Endothelial cell of umbilical vein (primary cell): Measurements from ENCODE around the gene ABCA6.

Experiments
- CTCF ChIP-seq, 2 donors: IDR thresholded peaks; 1 replicate in 1 of 2; 2 replicates in 1 of 2; pipeline ENCODE4 v1.5.1; 2011; ENCODE audit warnings: low read length in 2 of 2, mild to moderate bottlenecking in 2 of 2, moderate library complexity in 2 of 2, control low read depth in 1 of 2, inconsistent platforms in 1 of 2, low read depth in 1 of 2; ENCODE audit not compliant: insufficient read depth in 1 of 2; ENCODE audit errors: extremely low read depth in 1 of 2
- EZH2 ChIP-seq: IDR thresholded peaks from 2 replicates; pipeline ENCODE4 v1.6.1; 2012; ENCODE audit warnings: borderline replicate concordance, low read depth, mild to moderate bottlenecking, moderate library complexity, low read length, inconsistent platforms; ENCODE audit not compliant: severe bottlenecking
- MAX ChIP-seq: IDR thresholded peaks from 2 replicates; pipeline ENCODE4 v1.6.1; 2011; ENCODE audit not compliant: insufficient read depth, insufficient read length
- POLR2A ChIP-seq: IDR thresholded peaks from 2 replicates; pipeline ENCODE4 v1.6.1; 2012; ENCODE audit warnings: low read depth, mild to moderate bottlenecking, control low read depth, low read length
- POLR2AphosphoS5 ChIP-seq: IDR thresholded peaks from 2 replicates; pipeline ENCODE4 v1.6.1; 2012; ENCODE audit warnings: low read depth, mild to moderate bottlenecking, control low read depth, low read length, moderate library complexity; ENCODE audit not compliant: insufficient read depth

- no peak for TF ChIP-seq POLR2AphosphoS5
- TF ChIP-seq CTCF (IDR thresholded peaks at IDR 0.05; ENCODE audit: extremely low read depth in 1 of 2, insufficient read depth in 1 of 2, low read depth in 1 of 2, low read length in 2 of 2): no peak
- TF ChIP-seq MAX: no peak
- no peak for TF ChIP-seq POLR2A
- no peak for TF ChIP-seq EZH2
These were observed 34.7 kb upstream of the ABCA6 start for GRCh38 chr17:69176457-69176795.
